Esophagus muscularis mucosa (tissue), 3 donors: Measurements from ENCODE around the gene COMT.

Experiments used
- POLR2AphosphoS5 ChIP-seq, 2 donors: sonication (generic); formaldehyde crosslinking; IDR thresholded peaks; one replicate each; pipeline ENCODE4 v1.6.1; 2017; ENCODE audit warnings: antibody characterized with exemption in 2 of 2
- TF ChIP-seq, protein P1 (sequence below), 3 experiments: fragments of 200-600 bp in 2 of 3; fragments of 450-650 bp in 1 of 3; sonication (generic) in 2 of 3; IDR thresholded peaks; one replicate each; pipeline ENCODE4 v1.5.1; 2017 to 2019; ENCODE audit warnings: antibody characterized with exemption in 3 of 3, mild to moderate bottlenecking in 2 of 3, moderate library complexity in 1 of 3

DNA sequence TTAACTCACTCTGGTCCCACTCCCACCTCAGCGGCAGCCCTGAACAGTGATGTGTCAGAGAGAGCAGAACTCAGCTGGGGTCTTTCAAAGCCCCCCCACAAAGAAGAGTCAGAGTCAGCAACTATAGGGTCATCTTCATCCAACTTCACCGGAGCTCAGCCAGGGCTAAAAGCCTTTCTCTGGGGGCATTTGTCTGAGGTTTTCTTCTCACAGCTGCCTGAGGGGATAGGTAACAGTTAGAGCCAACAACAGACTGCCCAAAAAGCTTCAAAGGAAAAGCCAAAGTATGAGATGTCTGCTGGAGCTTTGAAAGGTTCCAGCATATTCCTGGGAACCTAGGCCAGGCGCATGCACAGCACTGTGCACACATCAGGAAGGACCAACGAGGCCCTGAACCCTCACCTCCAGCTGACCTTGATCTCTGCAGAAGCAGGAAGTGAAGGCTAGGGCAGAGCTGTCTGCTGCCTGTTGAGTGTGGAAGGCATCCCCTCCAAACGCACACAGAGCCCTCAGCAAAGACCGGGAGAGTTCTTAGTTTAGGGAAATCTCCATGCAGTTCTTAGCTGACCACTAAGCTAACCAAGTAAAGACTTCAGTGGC is 28.1 kb upstream of the COMT start:
- TF ChIP-seq, protein P1, sequence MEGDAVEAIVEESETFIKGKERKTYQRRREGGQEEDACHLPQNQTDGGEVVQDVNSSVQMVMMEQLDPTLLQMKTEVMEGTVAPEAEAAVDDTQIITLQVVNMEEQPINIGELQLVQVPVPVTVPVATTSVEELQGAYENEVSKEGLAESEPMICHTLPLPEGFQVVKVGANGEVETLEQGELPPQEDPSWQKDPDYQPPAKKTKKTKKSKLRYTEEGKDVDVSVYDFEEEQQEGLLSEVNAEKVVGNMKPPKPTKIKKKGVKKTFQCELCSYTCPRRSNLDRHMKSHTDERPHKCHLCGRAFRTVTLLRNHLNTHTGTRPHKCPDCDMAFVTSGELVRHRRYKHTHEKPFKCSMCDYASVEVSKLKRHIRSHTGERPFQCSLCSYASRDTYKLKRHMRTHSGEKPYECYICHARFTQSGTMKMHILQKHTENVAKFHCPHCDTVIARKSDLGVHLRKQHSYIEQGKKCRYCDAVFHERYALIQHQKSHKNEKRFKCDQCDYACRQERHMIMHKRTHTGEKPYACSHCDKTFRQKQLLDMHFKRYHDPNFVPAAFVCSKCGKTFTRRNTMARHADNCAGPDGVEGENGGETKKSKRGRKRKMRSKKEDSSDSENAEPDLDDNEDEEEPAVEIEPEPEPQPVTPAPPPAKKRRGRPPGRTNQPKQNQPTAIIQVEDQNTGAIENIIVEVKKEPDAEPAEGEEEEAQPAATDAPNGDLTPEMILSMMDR (IDR thresholded peaks at IDR 0.05): no peak
- TF ChIP-seq POLR2AphosphoS5 (IDR thresholded peaks at IDR 0.05): no peak
